Measurements from ENCODE around the gene LRRIQ4.

The LRRIQ4 gene

DNA sequence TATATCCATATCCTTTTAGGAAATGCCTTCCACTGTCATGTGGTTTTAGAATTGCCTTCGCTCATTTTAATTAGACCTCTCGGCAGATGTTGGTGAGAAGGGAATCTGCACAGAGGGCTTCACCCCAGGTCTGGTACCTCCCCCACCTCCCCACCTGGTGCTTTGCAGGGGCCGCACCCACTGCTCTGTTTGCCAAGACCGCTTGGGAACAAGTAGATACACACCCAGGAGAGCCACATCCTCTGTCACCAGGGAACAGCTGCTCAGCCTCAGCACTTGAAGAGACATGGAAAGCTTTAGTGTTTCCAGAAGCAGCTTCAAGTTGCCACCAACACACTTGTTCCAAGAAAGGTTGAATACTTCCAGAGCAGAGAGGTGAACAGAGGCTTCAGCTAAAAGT lies 35.2 kb downstream of the LRRIQ4 start:
- TF ChIP-seq POLR2AphosphoS5 (IDR thresholded peaks at IDR 0.05; ENCODE audit: low read depth, low read length), result no peak
- TF ChIP-seq, protein P1, sequence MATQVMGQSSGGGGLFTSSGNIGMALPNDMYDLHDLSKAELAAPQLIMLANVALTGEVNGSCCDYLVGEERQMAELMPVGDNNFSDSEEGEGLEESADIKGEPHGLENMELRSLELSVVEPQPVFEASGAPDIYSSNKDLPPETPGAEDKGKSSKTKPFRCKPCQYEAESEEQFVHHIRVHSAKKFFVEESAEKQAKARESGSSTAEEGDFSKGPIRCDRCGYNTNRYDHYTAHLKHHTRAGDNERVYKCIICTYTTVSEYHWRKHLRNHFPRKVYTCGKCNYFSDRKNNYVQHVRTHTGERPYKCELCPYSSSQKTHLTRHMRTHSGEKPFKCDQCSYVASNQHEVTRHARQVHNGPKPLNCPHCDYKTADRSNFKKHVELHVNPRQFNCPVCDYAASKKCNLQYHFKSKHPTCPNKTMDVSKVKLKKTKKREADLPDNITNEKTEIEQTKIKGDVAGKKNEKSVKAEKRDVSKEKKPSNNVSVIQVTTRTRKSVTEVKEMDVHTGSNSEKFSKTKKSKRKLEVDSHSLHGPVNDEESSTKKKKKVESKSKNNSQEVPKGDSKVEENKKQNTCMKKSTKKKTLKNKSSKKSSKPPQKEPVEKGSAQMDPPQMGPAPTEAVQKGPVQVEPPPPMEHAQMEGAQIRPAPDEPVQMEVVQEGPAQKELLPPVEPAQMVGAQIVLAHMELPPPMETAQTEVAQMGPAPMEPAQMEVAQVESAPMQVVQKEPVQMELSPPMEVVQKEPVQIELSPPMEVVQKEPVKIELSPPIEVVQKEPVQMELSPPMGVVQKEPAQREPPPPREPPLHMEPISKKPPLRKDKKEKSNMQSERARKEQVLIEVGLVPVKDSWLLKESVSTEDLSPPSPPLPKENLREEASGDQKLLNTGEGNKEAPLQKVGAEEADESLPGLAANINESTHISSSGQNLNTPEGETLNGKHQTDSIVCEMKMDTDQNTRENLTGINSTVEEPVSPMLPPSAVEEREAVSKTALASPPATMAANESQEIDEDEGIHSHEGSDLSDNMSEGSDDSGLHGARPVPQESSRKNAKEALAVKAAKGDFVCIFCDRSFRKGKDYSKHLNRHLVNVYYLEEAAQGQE (IDR thresholded peaks at IDR 0.05; ENCODE audit: insufficient read depth in 1 of 2, low read depth in 2 of 2, low read length in 2 of 2), result no peak
- no peak for TF ChIP-seq FOXP2 (optimal IDR thresholded peaks at IDR 0.05; ENCODE audit: borderline replicate concordance, extremely low read depth, extremely low read length, insufficient read depth)
- no peak for TF ChIP-seq TAF1 (IDR thresholded peaks at IDR 0.05; ENCODE audit: borderline replicate concordance, insufficient read depth, low read length)
- no peak for TF ChIP-seq SIN3A (IDR thresholded peaks at IDR 0.05; ENCODE audit: borderline replicate concordance, insufficient read depth, low read length)

DNA sequence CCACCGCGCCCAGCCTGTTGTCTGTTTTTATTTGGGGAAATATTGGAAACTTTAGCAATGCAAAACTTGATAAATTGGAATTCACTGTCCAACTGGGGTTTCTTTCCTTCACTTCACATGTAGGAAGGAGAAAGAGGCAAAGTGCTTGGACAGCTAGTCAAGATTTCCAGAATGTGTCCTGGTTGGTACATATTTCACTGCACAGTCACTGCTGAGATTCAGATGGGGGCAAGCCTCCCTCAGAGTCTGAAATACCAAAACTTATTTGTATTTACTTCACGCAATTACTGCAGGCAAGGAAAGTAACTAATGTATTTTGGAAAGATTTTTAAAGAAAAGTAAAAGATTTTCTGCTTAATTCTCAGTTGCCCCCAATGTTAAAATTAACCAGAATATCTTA lies 36.1 kb downstream of the LRRIQ4 start:
- TF ChIP-seq, protein P1 (IDR thresholded peaks at IDR 0.05; ENCODE audit: insufficient read depth in 1 of 2, low read depth in 2 of 2, low read length in 2 of 2), result no peak
- TF ChIP-seq SIN3A (IDR thresholded peaks at IDR 0.05; ENCODE audit: borderline replicate concordance, insufficient read depth, low read length) (no peak), FOXP2 (optimal IDR thresholded peaks at IDR 0.05; ENCODE audit: borderline replicate concordance, extremely low read depth, extremely low read length, insufficient read depth) (no peak), POLR2AphosphoS5 (IDR thresholded peaks at IDR 0.05; ENCODE audit: low read depth, low read length) (no peak), TAF1 (IDR thresholded peaks at IDR 0.05; ENCODE audit: borderline replicate concordance, insufficient read depth, low read length) (no peak)

DNA sequence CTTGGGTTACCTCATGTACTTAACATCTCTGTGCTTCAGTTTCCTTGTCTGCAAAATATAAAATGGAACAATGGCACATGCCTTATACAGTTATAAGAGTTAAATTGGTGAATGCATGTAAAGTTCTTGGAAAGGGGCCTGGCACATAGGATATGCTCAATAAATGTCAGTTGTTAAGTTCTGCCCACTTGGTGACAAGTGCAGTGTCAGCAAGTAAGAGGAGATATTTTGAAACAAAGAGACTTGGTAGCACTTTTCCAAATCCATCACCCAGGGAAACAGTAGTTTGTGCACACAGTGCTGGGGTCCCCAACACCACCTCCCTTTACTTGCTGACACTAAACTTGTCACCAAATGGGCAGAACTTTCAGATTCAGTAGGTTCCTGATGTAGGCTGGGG lies 37.9 kb downstream of the LRRIQ4 start:
- no peak for TF ChIP-seq FOXP2 (optimal IDR thresholded peaks at IDR 0.05; ENCODE audit: borderline replicate concordance, extremely low read depth, extremely low read length, insufficient read depth)
- no peak for TF ChIP-seq POLR2AphosphoS5 (IDR thresholded peaks at IDR 0.05; ENCODE audit: low read depth, low read length)
- TF ChIP-seq, protein P1 (IDR thresholded peaks at IDR 0.05; ENCODE audit: insufficient read depth in 1 of 2, low read depth in 2 of 2, low read length in 2 of 2), result no peak
- no peak for TF ChIP-seq SIN3A (IDR thresholded peaks at IDR 0.05; ENCODE audit: borderline replicate concordance, insufficient read depth, low read length)
- no peak for TF ChIP-seq TAF1 (IDR thresholded peaks at IDR 0.05; ENCODE audit: borderline replicate concordance, insufficient read depth, low read length)

DNA sequence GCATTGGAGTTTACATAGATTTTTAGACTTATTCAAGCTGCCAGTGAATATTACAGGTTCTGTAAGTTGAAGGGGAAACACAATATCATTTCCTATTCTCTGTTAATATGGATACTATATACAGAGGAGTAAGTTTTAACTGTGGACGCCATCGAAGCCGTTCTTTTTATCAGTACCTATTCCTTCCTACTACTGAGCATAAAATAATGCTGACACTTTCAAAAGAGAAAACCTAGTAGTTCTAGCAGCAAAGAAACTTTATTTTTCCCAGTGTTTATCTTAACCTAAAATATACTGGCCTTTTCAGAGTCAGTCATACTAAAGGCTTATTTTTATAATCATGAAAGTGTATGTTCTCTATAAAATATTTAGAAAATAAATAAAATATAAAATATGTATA lies 42.8 kb downstream of the LRRIQ4 start:
- no peak for TF ChIP-seq FOXP2 (optimal IDR thresholded peaks at IDR 0.05; ENCODE audit: borderline replicate concordance, extremely low read depth, extremely low read length, insufficient read depth)
- TF ChIP-seq TAF1 (IDR thresholded peaks at IDR 0.05; ENCODE audit: borderline replicate concordance, insufficient read depth, low read length), result no peak
- TF ChIP-seq SIN3A (IDR thresholded peaks at IDR 0.05; ENCODE audit: borderline replicate concordance, insufficient read depth, low read length), result no peak
- TF ChIP-seq, protein P1 (IDR thresholded peaks at IDR 0.05; ENCODE audit: insufficient read depth in 1 of 2, low read depth in 2 of 2, low read length in 2 of 2), result no peak

DNA sequence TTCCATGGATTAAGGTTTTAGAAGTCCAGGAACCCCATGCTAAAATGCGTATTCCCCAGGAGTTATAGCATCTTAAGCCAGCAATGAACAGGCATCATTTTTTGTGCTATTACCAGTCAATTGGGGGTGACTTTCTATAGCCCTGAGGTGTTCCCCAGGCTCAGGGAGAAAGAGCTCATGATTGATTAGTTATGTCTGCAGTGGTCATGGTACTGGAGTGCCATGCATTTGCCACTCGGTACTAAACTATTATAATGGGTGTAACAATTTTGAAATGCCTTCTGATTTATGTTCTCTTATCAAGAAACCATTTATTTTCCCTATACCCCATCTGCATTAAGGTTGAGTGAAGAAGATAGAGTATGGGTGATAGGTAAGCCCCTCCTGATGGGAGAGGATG lies 45.1 kb downstream of the LRRIQ4 start:
- TF ChIP-seq TAF1 (IDR thresholded peaks at IDR 0.05; ENCODE audit: borderline replicate concordance, insufficient read depth, low read length), result no peak
- TF ChIP-seq FOXP2 (optimal IDR thresholded peaks at IDR 0.05; ENCODE audit: borderline replicate concordance, extremely low read depth, extremely low read length, insufficient read depth), result no peak
- TF ChIP-seq POLR2AphosphoS5 (IDR thresholded peaks at IDR 0.05; ENCODE audit: low read depth, low read length), result no peak

Measured in PFSK-1 (cell line).